K562 (cell line): ENCODE measurements around the gene GCA. TPM values are rescaled to one million over a fixed set of nuclear protein-coding genes. Genes with fewer than 3 reads are reported as not detected.

Experiments used
- ATAC-seq: fragments of 200-7000 bp; cut with Tn5 transposase; 3 replicates; pipeline ENCODE4 v1.9.1; 2020; ENCODE audit warnings: moderate library complexity
- BruUV-seq: library from RNA; stranded (reverse); fragments of 400-500 nt; replicated peaks from 2 replicates; lab custom pipeline; 2021; lab: Mats Ljungman, UMichigan
- CTCF ChIA-PET: fragments of 300-600 bp; formaldehyde crosslinking; extraction: SDS; loops from one replicate; lab custom pipeline; 2021; ENCODE audit warnings: low intra/inter-chr PET ratio; lab: Yijun Ruan, JAX
- POLR2A ChIA-PET: fragments of 300-600, 350-650 bp; sonication (Branson Sonifier 250); formaldehyde crosslinking; extraction: SDS; loops from one replicate; lab custom pipeline; 2021; ENCODE audit warnings: antibody characterized with exemption, inconsistent platforms; lab: Yijun Ruan, JAX
- DNase-seq, 4 experiments: peaks; one replicate each; pipeline versions ENCODE4 v3.0.0 to v3.0.0-alpha.2; 2011 to 2018; ENCODE audit warnings: low spot score in 3 of 4, mixed read lengths in 3 of 4; ENCODE audit errors: extremely low read depth in 1 of 4
- FAIRE-seq: peaks from 2 replicates; lab custom pipeline; 2011; peaks lifted over from hg19 to GRCh38; lab: Jason Lieb, UNC
- H2AFZ ChIP-seq: 2 replicates; pipeline ENCODE4 v1.6.0; 2011; ENCODE audit warnings: low read depth, low read length, control low read depth, inconsistent platforms
- H3K27ac ChIP-seq: fragments of 200-600 bp; 3 replicates; pipeline ENCODE4 v1.8.0; 2011; ENCODE audit warnings: low read depth, mild to moderate bottlenecking, control low read depth, inconsistent platforms, low read length, moderate library complexity, mixed read lengths; ENCODE audit errors: extremely low read depth
- H3K27me3 ChIP-seq, 2 experiments: fragments of 300-600 bp in 1 of 2; 2 replicates in 1 of 2; 3 replicates in 1 of 2; pipeline versions ENCODE4 v1.6.0 to v1.8.0; 2011; ENCODE audit warnings: inconsistent platforms in 2 of 2, low read length in 2 of 2, mild to moderate bottlenecking in 1 of 2, mixed read lengths in 1 of 2, moderate library complexity in 1 of 2; ENCODE audit not compliant: control insufficient read depth in 2 of 2, insufficient read depth in 2 of 2
- H3K36me3 ChIP-seq: fragments of 300-600 bp; 3 replicates; pipeline ENCODE4 v1.8.0; 2011; ENCODE audit warnings: mild to moderate bottlenecking, low read length, inconsistent platforms; ENCODE audit not compliant: control insufficient read depth, insufficient read depth
- H3K4me1 ChIP-seq, 2 experiments: fragments of 200-600 bp in 1 of 2; replicated peaks in 1 of 2; 2 replicates in 1 of 2; 3 replicates in 1 of 2; pipeline versions ENCODE4 v1.5.1 to v1.8.0; 2011; ENCODE audit warnings: inconsistent platforms in 2 of 2, low read length in 2 of 2, mild to moderate bottlenecking in 1 of 2, mixed read lengths in 1 of 2, moderate library complexity in 1 of 2; ENCODE audit not compliant: control insufficient read depth in 2 of 2, insufficient read depth in 2 of 2
- H3K4me2 ChIP-seq: 2 replicates; pipeline ENCODE4 v1.6.1; 2011; ENCODE audit warnings: low read length, control low read depth, inconsistent platforms, mixed read lengths; ENCODE audit not compliant: insufficient read depth
- H3K4me3 ChIP-seq: fragments of 200-600 bp; sonication (generic), shearing (Covaris generic); 2 replicates; pipeline ENCODE4 v1.5.1; 2016; ENCODE audit warnings: control low read depth, inconsistent platforms
- H3K79me2 ChIP-seq: fragments of 200-600 bp; 3 replicates; pipeline ENCODE4 v1.8.0; 2011; ENCODE audit warnings: low read length, inconsistent platforms; ENCODE audit not compliant: control insufficient read depth, insufficient read depth
- H3K9ac ChIP-seq, 2 experiments: 2 replicates each; pipeline versions ENCODE4 v1.6.0 to v1.6.1; 2011; ENCODE audit warnings: low read depth in 2 of 2, low read length in 2 of 2, control low read depth in 1 of 2, inconsistent platforms in 1 of 2, mild to moderate bottlenecking in 1 of 2, mixed read lengths in 1 of 2; ENCODE audit not compliant: insufficient read depth in 1 of 2
- H3K9me1 ChIP-seq: one replicate; pipeline ENCODE4 v1.6.0; 2011; ENCODE audit warnings: inconsistent platforms, mild to moderate bottlenecking, low read length, moderate library complexity; ENCODE audit not compliant: control insufficient read depth, insufficient read depth
- H3K9me3 ChIP-seq: replicated peaks from 2 replicates; pipeline ENCODE4 v1.5.1; 2011; ENCODE audit warnings: low read depth, low read length, inconsistent platforms; ENCODE audit not compliant: control insufficient read depth, insufficient read depth
- H4K20me1 ChIP-seq: replicated peaks from 2 replicates; pipeline ENCODE4 v1.6.1; 2011; ENCODE audit warnings: low read length, inconsistent platforms, mixed read lengths; ENCODE audit not compliant: control insufficient read depth, insufficient read depth
- CTCF ChIP-seq, 3 experiments: IDR thresholded peaks in 2 of 3; conservative IDR thresholded peaks in 1 of 3; 2 replicates each; pipeline ENCODE4 v1.5.1; 2011 to 2012; ENCODE audit warnings: low read length in 3 of 3, mild to moderate bottlenecking in 3 of 3, control low read depth in 2 of 3, improper control_type of control experiment in 1 of 3, inconsistent platforms in 1 of 3, low read depth in 1 of 3, mixed read lengths in 1 of 3, moderate library complexity in 1 of 3; ENCODE audit not compliant: insufficient read depth in 2 of 3
- ESRRA ChIP-seq: fragments of 450-650 bp; IDR thresholded peaks from 2 replicates; pipeline ENCODE4 v1.6.1; 2014; ENCODE audit warnings: low read depth, mild to moderate bottlenecking, moderate library complexity, borderline replicate concordance
- FOXJ2 ChIP-seq: fragments of 200-800 bp; sonication (Bioruptor generic); IDR thresholded peaks from 2 replicates; pipeline ENCODE4 v1.6.1; 2016; ENCODE audit warnings: missing genetic modification characterization, missing compliant biosample characterization
- NCOA2 ChIP-seq, 2 experiments: fragments of 450-650 bp; IDR thresholded peaks; 2 replicates each; pipeline ENCODE4 v1.6.1; 2018; ENCODE audit warnings: mild to moderate bottlenecking in 2 of 2, moderate library complexity in 1 of 2; ENCODE audit not compliant: partially characterized antibody in 2 of 2
- RAD21 ChIP-seq, 2 experiments: fragments of 250-450 bp in 1 of 2; fragments of 450-650 bp in 1 of 2; sonication (Bioruptor Pico) in 1 of 2; formaldehyde crosslinking in 1 of 2; IDR thresholded peaks in 1 of 2; conservative IDR thresholded peaks in 1 of 2; 2 replicates each; pipeline versions ENCODE4 v1.4.0 to v1.8.0; 2020 to 2022; ENCODE audit warnings: mild to moderate bottlenecking in 2 of 2, moderate library complexity in 1 of 2
- RBM15 ChIP-seq: fragments of 200-400 bp; formaldehyde crosslinking; IDR thresholded peaks from 2 replicates; pipeline ENCODE4 v1.6.1; 2018; ENCODE audit warnings: mild to moderate bottlenecking, low read length, moderate library complexity; ENCODE audit not compliant: insufficient read depth
- RFX1 ChIP-seq: fragments of 450-650 bp; IDR thresholded peaks from 2 replicates; pipeline ENCODE4 v1.6.1; 2016; ENCODE audit warnings: mild to moderate bottlenecking, moderate library complexity
- WGBS: fragments of 100-300 bp; shearing (Covaris generic); methylation state at CpG from one replicate; pipeline ENCODE4 v1.1.6; 2016; ENCODE audit warnings: low coverage, mixed read lengths; ENCODE audit not compliant: insufficient coverage; ENCODE audit errors: missing lambda C conversion rate; 5-methylcytosine and 5-hydroxymethylcytosine counted together
- in situ Hi-C: fragments of 300-500 bp; cut with MboI; formaldehyde crosslinking; loops from 4 replicates; pipeline ENCODE4 v1.15.0; 2018; ENCODE audit warnings: inconsistent platforms, mixed read lengths
- intact Hi-C: fragments of 100-400 bp; cut with micrococcal nuclease; formaldehyde crosslinking; loops from 2 replicates; pipeline ENCODE4 v1.14.2; 2022
- polyA plus RNA-seq, 8 experiments: library from polyadenylated mRNA; depleted of rRNA in 4 of 8; stranded (reverse) in 5 of 8; unstranded in 3 of 8; fragments of >200 nt; fragmentation: Nextera tagmentation in 2 of 8; fragmentation: Illumina TruSeq in 1 of 8; extraction: Ambion mirVana in 2 of 8; extraction: Trizol in 1 of 8; gene quantifications; 2 replicates each; pipeline versions ENCODE4 v1.2.1 to v1.2.3, GENCODE V29; 2011 to 2014; ENCODE audit warnings: inconsistent platforms in 1 of 8, missing spikeins in 1 of 8
- total RNA-seq, 7 experiments: library from RNA; depleted of rRNA in 6 of 7; stranded (reverse); fragments of >200 nt in 6 of 7; fragmentation: Illumina TruSeq in 2 of 7; extraction: Trizol in 2 of 7; gene quantifications; 2 replicates each; pipeline versions ENCODE4 v1.2.1 to v1.2.3, GENCODE V29; 2011 to 2021; ENCODE audit warnings: low replicate concordance in 1 of 7
- TF ChIP-seq, protein P1 (sequence below): fragments of 450-650 bp; formaldehyde crosslinking; IDR thresholded peaks from 2 replicates; pipeline ENCODE4 v1.4.0; 2020; ENCODE audit warnings: mild to moderate bottlenecking, moderate library complexity

The GCA gene
- total and polyA plus RNA-seq, 9 of the 15 experiments (the other 6 are each of a cell fraction or from before 2014, with no cell fraction given) = 0.24 to 0.79 (median 0.41) TPM; not detected in 1

DNA sequence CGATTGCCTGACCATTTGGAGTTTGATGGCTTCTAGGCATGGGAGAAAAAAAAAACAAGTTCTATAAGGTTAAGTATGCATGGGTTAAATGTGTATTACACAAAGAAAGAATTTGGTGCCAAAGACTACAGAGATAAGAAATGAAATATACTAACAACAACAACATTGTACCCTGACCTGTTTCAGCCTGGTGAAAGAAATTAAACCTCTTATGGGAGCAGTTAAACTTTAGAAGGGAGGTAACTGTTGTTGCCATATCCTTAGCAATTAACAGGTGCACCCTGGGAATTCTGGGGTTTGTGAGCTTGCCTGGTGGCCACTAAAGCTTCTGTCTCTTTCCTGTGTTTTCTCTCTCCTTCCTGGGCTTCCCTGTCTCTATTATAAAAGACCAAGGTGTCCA, 19.0 kb upstream of the GCA start (continued):
- TF ChIP-seq NCOA2 (IDR thresholded peaks at IDR 0.05; ENCODE audit: partially characterized antibody in 2 of 2) (no peak), RFX1 (no peak), RBM15 (no peak), ESRRA (no peak)
- TF ChIP-seq, protein P1, sequence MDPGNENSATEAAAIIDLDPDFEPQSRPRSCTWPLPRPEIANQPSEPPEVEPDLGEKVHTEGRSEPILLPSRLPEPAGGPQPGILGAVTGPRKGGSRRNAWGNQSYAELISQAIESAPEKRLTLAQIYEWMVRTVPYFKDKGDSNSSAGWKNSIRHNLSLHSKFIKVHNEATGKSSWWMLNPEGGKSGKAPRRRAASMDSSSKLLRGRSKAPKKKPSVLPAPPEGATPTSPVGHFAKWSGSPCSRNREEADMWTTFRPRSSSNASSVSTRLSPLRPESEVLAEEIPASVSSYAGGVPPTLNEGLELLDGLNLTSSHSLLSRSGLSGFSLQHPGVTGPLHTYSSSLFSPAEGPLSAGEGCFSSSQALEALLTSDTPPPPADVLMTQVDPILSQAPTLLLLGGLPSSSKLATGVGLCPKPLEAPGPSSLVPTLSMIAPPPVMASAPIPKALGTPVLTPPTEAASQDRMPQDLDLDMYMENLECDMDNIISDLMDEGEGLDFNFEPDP (CRISPR knock-in tag) = no peak

DNA sequence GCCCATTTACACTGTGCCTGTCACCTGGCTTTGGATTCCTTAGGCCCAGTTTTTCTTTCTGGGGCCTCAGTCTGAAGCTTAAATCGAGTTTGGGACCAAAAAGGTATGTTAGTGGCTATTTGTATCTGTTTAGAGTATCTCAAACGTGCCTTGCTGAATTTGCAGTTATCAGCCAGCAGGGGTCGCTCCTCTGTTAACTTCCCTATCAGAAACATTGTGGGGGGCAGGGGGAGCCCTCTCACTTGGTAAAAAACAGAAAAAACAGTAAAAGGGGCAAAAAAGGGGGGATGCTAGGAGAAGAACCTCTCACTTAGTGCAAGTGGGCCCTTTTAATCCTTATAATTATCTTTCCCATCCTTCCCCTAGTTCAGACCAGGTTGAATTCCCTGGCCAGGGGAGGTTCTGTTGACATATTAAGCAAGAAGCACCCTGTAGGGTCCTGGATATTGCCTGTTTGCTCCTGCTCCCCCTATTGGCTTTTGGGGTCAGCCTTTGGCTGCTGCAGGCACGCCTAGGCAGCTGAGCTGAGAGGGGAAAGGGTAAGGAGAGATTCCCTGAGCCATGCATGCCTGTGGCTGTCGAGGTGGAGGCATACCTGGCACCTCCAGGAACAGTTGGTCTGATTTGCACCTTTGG, 16.7 kb upstream of the GCA start:
- in situ Hi-C loops (no loop called here), intact Hi-C loops (no loop called here)
- Histone ChIP-seq H3K9me1 (no peaks in the 10 kb centered on the region), H3K79me2 (no peaks in the 10 kb centered on the region), H3K9me3 (0 out of 2 replicates have a peak, but pooled peaks cover 2% of the 10 kb centered on the region), H3K9ac (no peak overlapping the region), H3K27me3 (no peaks in the 10 kb centered on the region), H3K27ac (no peak overlapping the region), H3K4me2 (no peak overlapping the region), H2AFZ (no peak overlapping the region), H4K20me1 (no peaks in the 10 kb centered on the region), H3K4me3 (no peak overlapping the region), H3K36me3 (no peaks in the 10 kb centered on the region), H3K4me1 (no peaks in the 10 kb centered on the region)
- BruUV-seq = no TSS peak
- WGBS = 0% methylated on average over 5 of the region's 5 CpGs
- FAIRE-seq (no peak), ATAC-seq (peak; percentile 61; the same call in 2 of the 3 replicates), DNase-seq (peak; percentile 17 to 55 (median 40))
- CTCF ChIA-PET = no interaction called here
- POLR2A ChIA-PET = no interaction called here
- TF ChIP-seq RAD21 (CRISPR knock-in tag; conservative IDR thresholded peaks at IDR 0.05 in 1 of 2, IDR thresholded peaks at IDR 0.05 in 1 of 2) (peak in 1 of 2 experiments; percentile 36; a peak in 2 of 4 replicates), CTCF (IDR thresholded peaks at IDR 0.05 in 2 of 3, conservative IDR thresholded peaks at IDR 0.05 in 1 of 3; ENCODE audit: insufficient read depth in 2 of 3, low read depth in 1 of 3, low read length in 3 of 3) (peak; percentile 46 to 64 (median 56); a peak in 5 of 6 replicates), FOXJ2 (tag) (no peak)
